Esophagus squamous epithelium (tissue), 5 donors: Measurements from ENCODE around the gene RIMBP2. TPM values are rescaled to one million over a fixed set of nuclear protein-coding genes. Genes with fewer than 3 reads are reported as not detected.

Experiments
- DNase-seq: peaks from one replicate; lab custom pipeline; 2025; lab: John Stamatoyannopoulos, UW
- H3K27ac ChIP-seq, 4 donors: fragments of 200-600 bp; sonication (generic); one replicate each; pipeline ENCODE4 v1.5.1; 2016 to 2019; ENCODE audit warnings: mild to moderate bottlenecking in 1 of 4
- H3K27me3 ChIP-seq, 4 donors: fragments of 200-600 bp; sonication (generic); 1 replicate in 3 of 4; 2 replicates in 1 of 4; pipeline versions ENCODE4 v1.5.1 to v1.6.0; 2017 to 2021; ENCODE audit warnings: antibody characterized with exemption in 1 of 4
- H3K36me3 ChIP-seq, 3 donors: fragments of 200-600 bp; sonication (generic); one replicate each; pipeline ENCODE4 v1.5.1; 2016 to 2019
- H3K4me1 ChIP-seq, 3 donors: fragments of 200-600 bp; sonication (generic); one replicate each; pipeline ENCODE4 v1.5.1; 2017 to 2019
- H3K4me3 ChIP-seq, 4 donors: fragments of 200-600 bp; sonication (generic); 1 replicate in 3 of 4; 2 replicates in 1 of 4; pipeline ENCODE4 v1.5.1; 2016 to 2019; ENCODE audit warnings: mild to moderate bottlenecking in 2 of 4, moderate library complexity in 1 of 4
- H3K9me3 ChIP-seq, 3 donors: fragments of 200-600 bp; sonication (generic); one replicate each; pipeline ENCODE4 v1.5.1; 2016 to 2019
- POLR2A ChIP-seq, 4 donors: fragments of 450-650 bp; IDR thresholded peaks; one replicate each; pipeline ENCODE4 v1.6.1; 2017; ENCODE audit warnings: antibody characterized with exemption in 4 of 4, mild to moderate bottlenecking in 4 of 4, moderate library complexity in 3 of 4
- WGBS, 2 donors: methylation state at CpG; one replicate each; pipeline ENCODE4 v1.1.5; 2018; 5-methylcytosine and 5-hydroxymethylcytosine counted together
- intact Hi-C: fragments of 100-400 bp; cut with DNase I; formaldehyde crosslinking; loops from one replicate; pipeline ENCODE4 v1.15.0; 2022
- total RNA-seq, 4 donors: library from RNA; depleted of rRNA; stranded (reverse); fragments of >200 nt; gene quantifications; one replicate each; pipeline ENCODE4 v1.1.0, GENCODE V29; 2016
- TF ChIP-seq, protein P1 (sequence below), 6 experiments: fragments of 450-650 bp in 4 of 6; fragments of 200-600 bp in 2 of 6; sonication (generic) in 2 of 6; IDR thresholded peaks; one replicate each; pipeline ENCODE4 v1.5.1; 2016 to 2019; ENCODE audit warnings: antibody characterized with exemption in 6 of 6, mild to moderate bottlenecking in 4 of 6, moderate library complexity in 4 of 6
- donor health status: DM: yes; HTN: yes; CAD: no.

The RIMBP2 gene
- total RNA-seq, 4 donors from 2014 or later, result 0.08 to 0.76 (median 0.46) TPM

DNA sequence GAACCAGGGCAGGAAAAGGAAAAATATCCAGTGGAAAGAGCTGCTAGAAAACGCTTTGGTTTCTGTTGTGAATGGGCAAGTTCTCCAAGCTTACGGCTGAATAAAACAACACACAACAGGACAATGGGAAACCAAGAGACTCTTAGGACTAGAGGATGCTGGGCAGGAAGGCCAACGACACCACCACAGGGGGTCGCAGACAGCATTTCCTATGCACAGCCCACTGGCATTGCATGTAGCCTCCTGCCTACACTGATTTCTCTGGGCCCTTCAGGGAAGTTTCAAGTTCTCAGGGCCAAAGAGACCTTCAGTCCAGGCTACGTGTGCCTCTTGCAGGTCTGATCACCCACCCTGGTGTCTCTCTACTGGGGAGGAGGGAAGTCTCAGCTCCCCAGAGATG, 108.0 kb downstream of the RIMBP2 start:
- Histone ChIP-seq H3K36me3 (no peaks in the 10 kb centered on the region), H3K27ac (no peak overlapping the region), H3K4me1 (no peaks in the 10 kb centered on the region), H3K27me3 (no peaks in the 10 kb centered on the region), H3K4me3 (no peak overlapping the region), H3K9me3 (no peaks in the 10 kb centered on the region)
- no peak for DNase-seq
- TF ChIP-seq, protein P1, sequence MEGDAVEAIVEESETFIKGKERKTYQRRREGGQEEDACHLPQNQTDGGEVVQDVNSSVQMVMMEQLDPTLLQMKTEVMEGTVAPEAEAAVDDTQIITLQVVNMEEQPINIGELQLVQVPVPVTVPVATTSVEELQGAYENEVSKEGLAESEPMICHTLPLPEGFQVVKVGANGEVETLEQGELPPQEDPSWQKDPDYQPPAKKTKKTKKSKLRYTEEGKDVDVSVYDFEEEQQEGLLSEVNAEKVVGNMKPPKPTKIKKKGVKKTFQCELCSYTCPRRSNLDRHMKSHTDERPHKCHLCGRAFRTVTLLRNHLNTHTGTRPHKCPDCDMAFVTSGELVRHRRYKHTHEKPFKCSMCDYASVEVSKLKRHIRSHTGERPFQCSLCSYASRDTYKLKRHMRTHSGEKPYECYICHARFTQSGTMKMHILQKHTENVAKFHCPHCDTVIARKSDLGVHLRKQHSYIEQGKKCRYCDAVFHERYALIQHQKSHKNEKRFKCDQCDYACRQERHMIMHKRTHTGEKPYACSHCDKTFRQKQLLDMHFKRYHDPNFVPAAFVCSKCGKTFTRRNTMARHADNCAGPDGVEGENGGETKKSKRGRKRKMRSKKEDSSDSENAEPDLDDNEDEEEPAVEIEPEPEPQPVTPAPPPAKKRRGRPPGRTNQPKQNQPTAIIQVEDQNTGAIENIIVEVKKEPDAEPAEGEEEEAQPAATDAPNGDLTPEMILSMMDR (IDR thresholded peaks at IDR 0.05), result no peak
- TF ChIP-seq POLR2A (IDR thresholded peaks at IDR 0.05), result no peak
- intact Hi-C loops, result no loop called here
- WGBS, 2 donors, result 41 to 60% methylated on average over 4 of the region's 5 CpGs

DNA sequence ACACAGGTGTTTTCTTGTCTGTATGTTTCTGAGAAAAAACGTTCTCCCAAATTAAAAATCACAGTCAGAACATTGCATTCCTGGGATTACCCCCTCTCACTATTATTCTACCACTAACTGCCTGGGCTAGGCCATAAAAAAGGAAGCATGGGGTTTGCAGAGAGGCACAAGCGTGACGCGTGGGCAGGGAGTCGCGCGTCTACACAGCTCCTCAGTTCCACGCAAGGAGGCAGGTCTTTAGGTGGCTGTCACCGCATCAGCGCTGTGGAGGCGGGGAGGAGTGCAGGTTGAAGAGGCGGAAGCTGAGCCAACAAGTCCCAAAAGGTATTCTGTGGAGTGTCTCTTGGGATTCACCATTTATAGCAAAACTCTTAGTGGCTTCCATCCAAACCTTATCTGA, 109.9 kb downstream of the RIMBP2 start:
- H3K27ac ChIP-seq, result no peak overlapping the region
- no peaks in the 10 kb centered on the region for H3K27me3 ChIP-seq
- intact Hi-C loops, result no loop called here
- no peaks in the 10 kb centered on the region for H3K4me1 ChIP-seq
- H3K36me3 ChIP-seq, result no peaks in the 10 kb centered on the region
- H3K4me3 ChIP-seq, result no peak overlapping the region
- no peak for TF ChIP-seq POLR2A (IDR thresholded peaks at IDR 0.05)
- TF ChIP-seq, protein P1 (IDR thresholded peaks at IDR 0.05), result no peak
- 86 to 88% methylated on average over 11 of the region's 12 CpGs for WGBS, 2 donors
- DNase-seq, result no peak
- H3K9me3 ChIP-seq, result no peaks in the 10 kb centered on the region

DNA sequence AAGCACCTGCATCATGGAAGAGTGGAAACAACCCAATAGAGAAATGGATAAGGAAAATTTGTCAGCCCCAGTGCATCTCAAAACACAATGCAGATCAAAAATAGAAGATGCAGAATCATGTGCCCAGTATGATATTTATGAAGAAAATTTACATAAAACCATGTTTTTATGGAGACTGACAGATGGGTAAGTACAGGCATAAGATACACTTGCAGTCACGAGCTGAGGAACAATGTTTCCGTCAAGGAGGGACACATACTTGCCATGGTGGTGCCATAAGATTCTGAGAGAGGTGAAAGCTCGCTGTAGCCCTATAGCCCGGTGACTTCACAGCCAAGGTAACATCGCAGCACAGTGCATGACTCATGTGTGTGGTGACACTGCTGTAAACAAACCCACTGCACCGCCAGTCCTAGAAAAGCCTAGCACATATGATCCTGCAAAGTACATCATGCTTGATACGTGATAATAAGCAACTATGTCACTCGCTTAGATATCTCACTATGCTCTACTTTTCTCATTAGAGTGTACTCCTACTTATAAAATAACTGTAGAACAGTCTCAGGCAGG, 112.6 kb downstream of the RIMBP2 start:
- TF ChIP-seq POLR2A (IDR thresholded peaks at IDR 0.05), result no peak
- TF ChIP-seq, protein P1 (IDR thresholded peaks at IDR 0.05), result no peak
- 75 to 76% methylated on average over 8 of the region's 8 CpGs for WGBS, 2 donors
- DNase-seq, result no peak
- Histone ChIP-seq H3K27me3 (no peaks in the 10 kb centered on the region), H3K4me3 (no peak overlapping the region), H3K4me1 (no peaks in the 10 kb centered on the region), H3K9me3 (no peaks in the 10 kb centered on the region), H3K36me3 (no peaks in the 10 kb centered on the region), H3K27ac (no peak overlapping the region)
- intact Hi-C loops, result no loop called here

DNA sequence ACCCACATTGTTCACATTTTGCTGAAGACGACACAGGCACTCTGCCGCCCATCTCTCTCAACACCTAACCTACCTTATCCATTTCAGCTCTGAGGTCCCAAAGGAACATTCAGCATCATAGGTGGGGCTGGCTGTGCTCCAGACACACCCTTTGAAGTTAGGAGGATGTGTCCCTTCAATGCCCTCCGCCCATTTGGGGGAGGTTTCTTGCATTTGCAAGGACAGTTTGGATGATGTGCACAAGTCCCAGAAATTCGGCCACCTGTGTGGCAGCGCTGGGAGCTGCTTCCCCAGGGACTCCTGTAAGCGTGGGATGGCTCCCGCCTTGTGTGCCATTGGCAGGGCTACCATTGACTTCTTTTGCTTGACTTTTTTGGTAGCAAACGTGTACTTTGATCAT, 113.8 kb downstream of the RIMBP2 start:
- WGBS, 2 donors, result 82 to 90% methylated on average over 5 to 8 of the region's 8 CpGs
- Histone ChIP-seq H3K27me3 (no peaks in the 10 kb centered on the region), H3K4me1 (no peaks in the 10 kb centered on the region), H3K4me3 (no peak overlapping the region), H3K36me3 (no peaks in the 10 kb centered on the region), H3K9me3 (peaks cover 0 to 6% (median 0%) of the 10 kb centered on the region in 3 donors), H3K27ac (no peak overlapping the region)
- intact Hi-C loops, result no loop called here
- no peak for TF ChIP-seq POLR2A (IDR thresholded peaks at IDR 0.05)
- TF ChIP-seq, protein P1 (IDR thresholded peaks at IDR 0.05), result no peak
- DNase-seq, result no peak

DNA sequence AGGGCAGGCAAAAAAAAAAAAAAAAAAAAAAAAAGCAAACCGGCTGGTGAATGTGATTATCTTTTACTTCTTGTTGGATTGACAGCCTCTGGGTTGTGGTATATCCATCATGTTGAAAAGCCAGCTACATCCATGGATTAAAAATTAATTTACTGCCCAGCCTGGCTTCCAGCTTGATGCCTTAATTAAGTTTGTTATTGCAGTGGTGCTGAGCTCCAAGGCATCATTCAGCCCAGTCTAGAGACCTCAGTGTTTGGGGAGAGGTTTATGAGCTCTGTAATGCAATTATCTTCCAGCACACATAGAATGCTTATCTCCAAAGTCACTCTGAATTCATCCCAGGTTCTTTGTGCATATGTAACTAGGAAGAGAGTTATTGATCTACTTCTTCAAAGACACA, 114.8 kb downstream of the RIMBP2 start:
- no peak overlapping the region for H3K4me3 ChIP-seq
- peaks cover 0 to 7% (median 0%) of the 10 kb centered on the region in 3 donors for H3K9me3 ChIP-seq
- no peaks in the 10 kb centered on the region for H3K27me3 ChIP-seq
- TF ChIP-seq POLR2A (IDR thresholded peaks at IDR 0.05), result no peak
- TF ChIP-seq, protein P1 (IDR thresholded peaks at IDR 0.05), result no peak
- intact Hi-C loops, result no loop called here
- H3K4me1 ChIP-seq, result no peaks in the 10 kb centered on the region
- no peak for DNase-seq
- WGBS, 2 donors, result 70 to 77% methylated on average over 1 of the region's 1 CpG
- no peaks in the 10 kb centered on the region for H3K36me3 ChIP-seq
- no peak overlapping the region for H3K27ac ChIP-seq
